GM18507 (cell line): Measurements from ENCODE around the gene TOMT.

Source experiments
- DNase-seq: peaks from one replicate; pipeline ENCODE4 v3.0.0; 2011; ENCODE audit warnings: low read depth; ENCODE audit not compliant: insufficient read length; ENCODE audit errors: extremely low spot score
- FAIRE-seq: peaks from 2 replicates; lab custom pipeline; 2011; peaks lifted over from hg19 to GRCh38; lab: Jason Lieb, UNC

The TOMT gene, protein sequence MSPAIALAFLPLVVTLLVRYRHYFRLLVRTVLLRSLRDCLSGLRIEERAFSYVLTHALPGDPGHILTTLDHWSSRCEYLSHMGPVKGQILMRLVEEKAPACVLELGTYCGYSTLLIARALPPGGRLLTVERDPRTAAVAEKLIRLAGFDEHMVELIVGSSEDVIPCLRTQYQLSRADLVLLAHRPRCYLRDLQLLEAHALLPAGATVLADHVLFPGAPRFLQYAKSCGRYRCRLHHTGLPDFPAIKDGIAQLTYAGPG

DNA sequence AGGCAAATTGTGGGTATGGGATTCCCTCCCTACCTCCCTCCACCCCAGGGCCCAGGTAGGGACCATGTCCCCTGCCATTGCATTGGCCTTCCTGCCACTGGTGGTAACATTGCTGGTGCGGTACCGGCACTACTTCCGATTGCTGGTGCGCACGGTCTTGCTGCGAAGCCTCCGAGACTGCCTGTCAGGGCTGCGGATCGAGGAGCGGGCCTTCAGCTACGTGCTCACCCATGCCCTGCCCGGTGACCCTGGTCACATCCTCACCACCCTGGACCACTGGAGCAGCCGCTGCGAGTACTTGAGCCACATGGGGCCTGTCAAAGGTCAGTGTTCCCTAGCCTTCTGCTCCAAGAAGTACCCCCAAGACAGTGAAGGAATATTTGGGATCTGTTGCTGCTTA, at the start of gene TOMT:
TOMT (plus strand) TSS at position 37 of the 400 bp plus-strand sequence; CDS start at position 65, 28 bp downstream.
- FAIRE-seq (no peak), DNase-seq (no peak)

- DNase-seq, result no peak
- no peak for FAIRE-seq
Observed at GRCh38 chr11:72058416-72059034, 47.2 kb upstream of the TOMT start.

DNA sequence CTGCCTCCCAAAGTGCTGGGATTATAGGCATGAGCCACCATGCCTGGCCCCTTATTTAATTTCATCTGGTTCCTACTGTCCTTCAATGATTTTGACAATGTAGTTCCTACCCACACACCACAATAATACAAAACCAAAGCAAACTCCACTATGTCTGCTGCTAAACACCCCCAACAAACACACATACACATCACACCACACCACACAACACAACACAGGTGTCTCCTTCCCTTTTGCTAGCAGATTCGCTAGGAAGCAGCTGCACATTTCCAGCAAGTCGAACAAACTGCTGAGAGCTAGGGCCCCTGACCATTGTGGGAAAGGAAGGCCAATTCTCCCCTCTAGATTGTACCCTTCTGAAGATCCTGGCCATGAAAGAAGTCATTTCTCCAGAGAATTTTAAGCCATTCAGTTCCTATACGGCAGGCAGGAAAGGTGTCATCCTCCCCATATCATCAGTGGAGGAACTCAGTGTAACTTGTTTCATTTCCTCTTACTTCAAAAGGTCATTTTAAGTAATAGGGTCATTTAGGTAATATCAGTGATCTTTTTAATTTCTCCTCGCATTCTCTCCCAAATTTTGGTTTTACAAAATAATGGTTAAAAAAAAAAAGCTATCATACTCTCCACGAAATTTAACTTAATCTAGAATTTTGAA, 43.9 kb upstream of the TOMT start:
- DNase-seq, result no peak
- FAIRE-seq, result no peak

DNA sequence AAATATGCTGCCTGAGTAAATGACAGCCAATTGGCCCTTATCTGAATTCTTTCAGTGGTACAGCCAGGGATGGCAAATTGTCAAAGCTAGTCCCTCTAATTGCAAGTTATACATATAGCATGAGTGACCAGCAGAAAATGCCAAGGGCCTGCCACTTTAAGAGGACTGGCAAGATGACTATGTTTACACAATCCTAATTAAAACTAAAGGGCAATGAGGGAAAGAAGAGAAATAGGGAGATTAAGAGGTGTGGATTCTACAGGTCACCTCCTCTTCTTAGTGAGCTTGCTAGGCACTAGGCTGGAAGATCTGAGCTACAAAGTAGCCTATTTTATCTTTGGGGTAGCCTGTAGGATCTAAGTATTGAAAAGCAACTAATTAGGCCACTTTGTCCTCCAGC, 38.9 kb upstream of the TOMT start:
- DNase-seq (no peak), FAIRE-seq (no peak)

GRCh38 chr11:72067266-72067665, 38.5 kb upstream of the TOMT start:
- no peak for DNase-seq
- FAIRE-seq, result no peak

DNA sequence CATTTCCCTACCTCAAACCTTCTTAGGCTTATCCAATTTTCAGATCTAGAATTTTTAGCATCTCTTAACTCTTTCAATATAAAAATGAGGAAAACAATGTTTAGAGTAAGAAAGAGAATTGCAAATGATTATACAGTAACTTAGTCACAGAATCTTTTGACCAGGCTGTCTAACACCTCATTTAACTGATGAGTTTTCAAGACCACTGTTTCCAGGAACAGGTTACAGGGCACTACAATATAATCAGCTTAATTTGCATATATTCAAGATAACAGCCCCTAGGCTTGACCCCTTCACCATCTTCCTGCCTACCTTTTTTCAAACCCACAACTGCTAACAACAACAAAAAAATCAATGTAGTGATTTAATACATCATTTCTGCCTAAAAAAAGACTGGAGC, 38.0 kb upstream of the TOMT start:
- no peak for DNase-seq
- no peak for FAIRE-seq

- peak; percentile 35 for FAIRE-seq
- no peak for DNase-seq
Observed at GRCh38 chr11:72069200-72069599, 36.5 kb upstream of the TOMT start.

DNA sequence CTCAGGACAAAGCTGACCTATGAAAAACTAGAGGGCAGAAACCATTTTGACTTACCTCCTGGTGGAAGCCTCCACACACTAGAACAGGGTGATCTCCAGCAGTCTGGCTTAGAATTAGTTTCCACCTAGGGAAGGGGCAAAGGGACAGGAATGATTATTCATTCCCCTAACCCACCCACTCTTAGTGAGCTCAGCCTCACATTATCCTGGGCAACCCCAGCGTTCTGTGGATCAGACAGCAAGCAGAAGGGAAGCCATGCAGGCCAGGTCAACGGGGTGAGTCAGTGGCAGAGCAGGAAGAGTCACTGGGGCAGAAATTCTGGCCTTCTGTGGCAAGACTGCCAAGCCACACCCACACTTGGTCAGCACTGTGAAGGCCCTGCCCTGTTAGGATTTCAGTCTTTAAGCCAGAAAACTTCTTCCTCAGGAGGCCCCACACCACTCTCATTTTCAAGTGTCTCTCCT, 35.9 kb upstream of the TOMT start:
- no peak for DNase-seq

DNA sequence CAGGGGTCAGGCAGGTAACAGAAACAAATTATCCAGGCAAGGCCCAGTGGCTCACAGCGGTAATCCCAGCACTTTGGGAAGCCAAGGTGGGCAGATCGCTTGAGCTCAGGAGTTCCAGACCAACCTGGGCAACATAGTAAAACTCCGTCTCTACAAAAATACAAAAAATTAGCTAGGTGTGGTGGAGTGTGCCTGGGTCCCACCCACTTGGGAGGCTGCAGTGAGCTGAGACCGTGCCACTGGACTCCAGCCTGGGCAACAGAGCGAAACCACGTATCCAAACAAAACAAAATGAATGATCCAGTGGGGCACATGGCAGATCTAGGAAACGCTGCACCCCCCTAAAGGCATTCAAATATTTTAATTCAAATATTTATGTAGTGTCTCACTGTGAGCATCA, 35.2 kb upstream of the TOMT start:
- FAIRE-seq (no peak), DNase-seq (no peak)

More for the DNA sequence above, 35.9 kb upstream of the TOMT start:
- peak; percentile 88 for FAIRE-seq

DNA sequence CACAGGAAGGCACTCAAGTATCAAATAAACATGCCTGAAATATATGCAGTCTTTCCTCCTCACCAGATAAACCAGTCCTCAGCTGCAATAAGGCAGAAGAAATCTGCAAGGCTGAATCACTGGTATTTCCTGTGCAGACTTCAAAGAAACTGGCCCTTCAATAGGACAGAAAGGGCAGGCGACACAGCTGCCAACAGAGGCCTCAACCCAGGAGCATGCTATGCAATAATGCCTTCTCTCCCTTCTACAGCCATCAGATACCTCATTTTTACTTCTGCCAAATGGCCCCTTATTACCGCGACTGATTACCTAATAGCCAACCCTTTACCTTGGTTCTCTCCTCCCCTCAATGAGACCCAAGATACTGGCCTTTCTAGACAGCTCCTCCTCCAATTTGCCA, 33.4 kb upstream of the TOMT start:
- FAIRE-seq, result no peak
- no peak for DNase-seq

- FAIRE-seq (peak; percentile 15), DNase-seq (no peak)
Observed at GRCh38 chr11:72075109-72075508, 30.6 kb upstream of the TOMT start.

GRCh38 chr11:72075756-72076155, 30.0 kb upstream of the TOMT start:
- DNase-seq, result no peak
- FAIRE-seq, result no peak

DNA sequence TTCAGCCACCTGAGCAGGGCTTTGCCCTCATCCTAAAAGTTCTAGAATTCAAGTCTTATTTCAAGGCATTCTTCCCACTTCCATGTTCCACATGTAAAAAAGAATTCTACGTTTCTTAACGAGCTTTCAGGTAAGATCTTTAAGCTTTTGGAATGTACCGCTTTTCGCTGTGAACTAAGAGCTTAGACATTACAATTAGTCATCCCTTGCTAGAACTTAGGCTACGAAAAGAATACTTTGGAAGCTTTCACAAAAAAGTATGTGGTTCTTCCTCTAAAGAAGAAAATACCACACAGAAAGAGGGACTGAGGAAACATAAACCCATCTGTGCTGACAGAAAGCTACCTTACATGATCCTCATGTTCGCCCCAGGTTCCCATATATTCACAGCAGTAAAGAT, 27.2 kb upstream of the TOMT start:
- DNase-seq (no peak), FAIRE-seq (no peak)

DNA sequence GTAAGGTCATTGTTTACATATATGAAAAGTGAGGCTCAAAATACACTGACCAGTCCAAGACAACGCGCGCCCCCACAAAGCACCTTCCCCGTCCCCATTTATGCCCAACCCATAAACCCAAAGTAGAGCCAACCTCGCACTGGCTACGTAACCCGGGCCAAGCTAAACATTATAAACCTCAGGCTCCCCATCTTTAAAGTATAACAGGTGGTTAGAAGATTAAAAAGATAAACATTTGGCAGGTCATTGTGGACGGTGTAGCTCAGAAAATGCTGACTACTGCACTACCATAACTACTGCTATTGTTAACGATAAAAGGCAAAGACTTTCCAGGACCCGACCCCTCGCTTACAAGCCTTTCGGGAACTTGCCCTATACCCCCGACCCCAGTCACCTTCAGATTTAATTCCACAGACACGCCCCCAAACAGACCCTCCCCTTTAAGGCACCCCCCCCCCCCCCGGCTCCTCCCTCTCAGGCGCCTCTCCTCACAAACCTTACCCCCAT, 25.9 kb upstream of the TOMT start:
- FAIRE-seq (no peak), DNase-seq (no peak)

- DNase-seq (peak; percentile 79), FAIRE-seq (peak; percentile 98)
Observed at GRCh38 chr11:72080326-72081183, 25.2 kb upstream of the TOMT start, which contains the start of the genes LRRC51 and NUMA1. TSS of gene LRRC51 (plus strand) at chr11:72080850. CDS start at chr11:72089084, 8,234 bp downstream. TSS of gene NUMA1 (minus strand) at chr11:72080542. CDS start at chr11:72035943, 44,599 bp downstream.

DNA sequence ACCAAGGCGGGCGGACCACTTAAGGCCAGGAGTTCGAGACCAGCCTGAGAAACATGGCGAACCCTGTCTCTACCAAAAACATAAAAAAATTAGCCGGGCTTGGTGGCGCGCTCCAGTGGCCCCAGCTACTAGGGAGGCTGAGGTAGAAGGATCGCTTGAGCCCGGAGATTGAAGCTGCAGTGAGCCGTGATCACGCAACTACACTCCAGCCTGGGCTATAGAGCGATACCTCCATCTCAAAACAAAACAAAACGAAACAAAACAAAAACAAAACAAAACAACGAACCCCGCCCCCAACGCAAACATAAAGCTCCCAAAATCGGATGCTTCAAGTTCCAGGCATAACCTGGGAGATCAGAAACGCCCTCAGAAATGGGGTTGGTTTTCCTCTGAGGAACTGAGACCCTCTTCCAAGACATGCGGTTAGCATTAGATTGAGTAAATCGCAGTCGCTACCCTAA, 24.5 kb upstream of the TOMT start:
- FAIRE-seq (no peak), DNase-seq (no peak)

- no peak for DNase-seq
- no peak for FAIRE-seq
Observed at GRCh38 chr11:72081821-72082453, 23.8 kb upstream of the TOMT start.

DNA sequence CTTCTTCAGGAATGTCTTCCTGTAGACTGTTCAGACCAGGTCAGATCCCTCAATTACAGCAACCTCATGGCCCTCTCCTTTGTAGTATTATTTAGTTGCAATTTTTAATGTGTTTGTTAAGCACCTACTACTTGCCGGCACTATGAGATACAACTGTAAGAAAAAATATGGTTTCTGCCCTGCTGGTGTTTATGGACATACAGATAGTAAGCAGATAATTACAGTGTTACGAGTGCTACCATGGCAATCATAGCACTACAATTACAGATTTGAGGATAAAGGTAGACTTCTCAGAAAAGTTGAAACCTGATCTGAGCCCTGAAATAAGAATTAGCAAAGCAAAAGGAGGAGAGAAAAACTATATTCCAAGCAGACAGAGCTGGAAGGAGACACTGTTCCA, 22.3 kb upstream of the TOMT start:
- no peak for FAIRE-seq
- no peak for DNase-seq

DNA sequence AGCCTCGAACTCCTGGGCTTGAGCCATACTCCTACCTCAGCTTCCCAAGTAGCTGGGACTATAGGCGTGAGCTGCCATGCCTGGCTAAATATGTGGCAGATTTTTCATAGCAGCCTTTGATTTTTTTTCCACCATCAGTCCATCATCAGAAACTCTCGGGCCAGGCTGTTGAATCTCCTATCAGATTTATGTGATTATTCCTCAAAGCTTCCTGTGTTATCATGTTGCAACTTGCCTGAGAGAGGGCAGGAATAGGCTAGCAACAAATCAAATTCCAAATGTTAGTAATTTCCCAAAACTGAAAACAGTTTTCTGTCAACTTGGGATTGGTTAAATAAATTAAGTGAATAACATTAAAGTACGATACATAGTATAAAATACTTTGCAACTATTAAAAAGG, 21.6 kb upstream of the TOMT start:
- FAIRE-seq (no peak), DNase-seq (no peak)
